Stimulated activated CD4-positive, alpha-beta T cell treated with anti-CD3 and anti-CD28 coated beads, Interleukin-15, amount 100 ng/mL, for 48 hours (primary cell): Measurements from ENCODE around the gene CAMK2G.

Source experiments
- DNase-seq, 2 donors: peaks; one replicate each; pipeline ENCODE4 v3.0.0-alpha.2; 2020; ENCODE audit warnings: low read depth in 2 of 2

CAMK2G gene

GRCh38 chr10:73879296-73880173 lies 5.2 kb upstream of the CAMK2G start:
- DNase-seq = peak; percentile 88 to 93

DNA sequence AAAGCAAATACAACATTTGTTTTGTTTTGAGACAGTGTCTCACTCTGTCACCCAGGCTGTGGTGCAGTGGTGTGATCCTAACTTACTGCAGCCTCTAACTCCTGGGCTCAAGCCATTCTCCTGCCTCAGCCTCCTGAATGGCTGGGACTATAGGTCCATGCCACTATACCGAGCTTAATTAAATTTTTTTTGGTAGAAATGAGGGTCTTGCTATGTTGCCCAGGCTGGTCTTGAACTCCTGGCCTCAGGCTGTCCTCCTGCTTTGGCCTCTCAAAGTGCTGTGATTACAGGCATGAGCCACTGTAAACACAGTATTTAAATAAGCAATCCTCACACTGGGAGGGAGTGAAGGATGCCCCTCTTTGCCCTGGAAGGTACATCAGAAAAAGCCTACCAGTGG lies 4.0 kb upstream of the CAMK2G start:
- no peak for DNase-seq

DNA sequence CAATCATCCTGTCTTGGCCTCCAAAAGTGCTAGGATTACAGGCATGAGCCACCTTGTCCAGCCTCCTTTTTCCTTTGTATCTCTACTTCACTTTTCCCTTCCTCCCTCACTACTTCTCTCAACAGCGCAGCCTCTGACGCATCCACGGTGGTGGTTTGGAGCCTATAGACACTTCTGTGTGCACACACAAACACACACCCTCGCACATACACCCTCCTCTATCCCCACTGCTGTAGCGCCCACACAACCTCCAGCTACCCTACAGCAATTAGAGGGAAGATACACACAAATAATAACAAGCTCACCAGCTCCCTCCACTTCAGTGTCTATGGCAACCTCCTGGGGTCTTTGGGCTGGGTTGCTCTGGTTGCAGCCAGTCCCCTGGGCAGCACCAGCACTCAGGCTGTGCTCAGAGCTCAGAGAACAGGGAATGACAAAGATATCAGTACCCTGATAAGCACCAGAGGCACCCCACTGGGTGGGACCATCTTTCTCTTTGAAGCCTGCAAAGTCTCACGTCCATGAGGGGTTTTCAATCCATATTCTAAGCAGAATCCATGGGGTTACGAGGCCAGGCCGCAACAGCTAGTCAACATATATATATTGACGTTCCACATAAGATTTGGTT lies 3.3 kb upstream of the CAMK2G start:
- DNase-seq = no peak

DNA sequence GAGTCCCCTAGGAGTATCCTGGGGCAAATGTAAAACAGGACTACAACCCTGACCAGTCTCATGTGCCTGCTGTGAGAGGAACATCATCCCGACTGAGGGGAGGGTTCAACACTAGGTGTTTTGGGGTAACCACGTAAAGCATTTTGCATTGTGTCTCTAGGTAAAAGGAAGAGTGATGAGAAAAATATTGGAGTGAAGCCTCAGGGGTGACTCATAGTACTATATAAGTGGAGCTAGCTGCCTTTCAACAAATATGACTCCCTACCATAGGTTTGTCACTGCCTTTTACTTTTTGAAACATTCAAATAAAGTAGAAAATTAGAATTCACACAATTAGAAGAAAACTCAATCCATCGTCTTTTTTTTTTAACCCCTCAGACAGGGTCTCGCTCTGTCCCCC lies 2.6 kb upstream of the CAMK2G start:
- DNase-seq = no peak

- no peak for DNase-seq
Observed at GRCh38 chr10:73876566-73876965, 2.2 kb upstream of the CAMK2G start.

- DNase-seq = no peak
Observed at GRCh38 chr10:73876157-73876556, 1.8 kb upstream of the CAMK2G start.

GRCh38 chr10:73875139-73875475 lies 752 bp upstream of the CAMK2G start:
- DNase-seq = no peak

DNA sequence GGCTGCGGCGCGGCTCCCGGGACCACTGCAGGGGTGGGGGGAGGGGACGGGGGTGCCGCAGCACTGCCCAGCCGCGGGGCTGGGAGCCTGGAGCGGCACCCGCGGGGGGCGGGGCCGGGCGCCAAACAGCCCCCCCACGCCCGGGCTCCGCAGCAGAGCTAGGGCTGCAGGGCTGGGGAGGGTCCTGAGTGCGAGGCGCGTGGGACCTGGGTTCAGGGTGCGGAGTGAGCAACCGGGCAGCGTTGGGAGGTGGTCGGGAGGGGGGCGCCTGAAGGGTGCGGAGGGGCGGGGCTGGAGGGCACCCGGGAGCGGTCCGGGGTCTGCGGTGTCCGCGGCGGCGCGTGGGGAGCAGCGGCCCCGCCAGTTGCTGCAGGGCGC lies 528 bp downstream of the CAMK2G start:
- DNase-seq = no peak

DNA sequence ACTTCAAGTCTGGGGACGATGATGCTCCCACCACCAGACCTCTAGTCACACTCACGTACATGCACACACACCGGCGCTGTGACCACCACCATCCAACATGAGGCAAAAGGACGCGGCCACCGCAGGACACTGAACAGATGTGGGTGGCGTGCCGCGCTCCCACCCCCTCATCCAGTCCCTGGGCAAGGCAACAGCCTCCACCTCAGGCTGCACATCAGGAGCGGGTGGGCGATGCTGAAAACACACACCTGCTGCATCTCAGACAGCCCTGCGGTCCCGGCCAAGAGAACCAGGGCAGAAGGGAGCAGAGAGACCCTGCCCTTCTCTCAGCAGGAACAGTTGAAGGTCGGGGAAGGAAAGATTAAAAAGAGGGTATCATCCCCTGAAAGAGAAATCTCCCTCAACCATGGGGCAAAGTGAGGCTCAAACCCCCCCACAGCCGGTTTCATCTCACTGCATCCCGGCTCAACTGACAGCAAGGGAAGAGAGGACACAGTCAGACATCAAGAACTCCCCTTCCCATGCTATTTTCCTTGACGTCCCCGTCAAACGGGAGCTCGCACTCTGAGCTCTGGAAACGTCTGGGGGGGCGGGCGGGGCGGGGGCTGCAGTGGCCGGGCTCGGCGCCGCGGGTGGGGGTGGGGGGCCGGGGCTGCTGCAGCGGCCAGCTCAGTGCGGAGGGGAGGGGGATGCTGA lies 1.1 kb downstream of the CAMK2G start:
- no peak for DNase-seq

DNA sequence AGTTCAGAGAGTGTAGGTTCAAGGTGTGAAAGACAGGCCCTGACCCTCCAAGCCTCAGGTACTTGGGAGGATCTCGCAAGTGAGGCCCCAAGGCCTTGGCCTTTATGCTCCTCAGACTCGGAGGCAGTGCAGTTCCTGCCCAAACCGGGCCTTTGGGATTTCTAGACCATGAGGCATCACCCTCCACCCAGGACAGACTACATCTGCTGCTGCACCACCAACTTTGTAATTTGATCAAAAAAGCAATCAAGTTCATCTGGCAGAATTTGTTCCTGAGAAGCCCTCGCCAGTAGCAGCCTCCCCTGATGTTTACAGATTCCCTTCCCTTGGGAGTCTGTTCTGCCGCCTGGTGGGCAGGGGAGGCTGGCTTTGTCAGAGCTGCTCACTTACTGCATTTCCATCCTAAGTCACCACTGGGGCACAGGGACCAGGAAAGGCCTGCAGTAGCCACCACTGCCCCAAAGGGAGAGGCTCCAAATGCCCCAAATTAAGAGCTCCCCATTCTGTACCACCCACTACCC lies 2.1 kb downstream of the CAMK2G start:
- DNase-seq = no peak

- no peak for DNase-seq
Observed at GRCh38 chr10:73871295-73872189, 2.8 kb downstream of the CAMK2G start.

DNA sequence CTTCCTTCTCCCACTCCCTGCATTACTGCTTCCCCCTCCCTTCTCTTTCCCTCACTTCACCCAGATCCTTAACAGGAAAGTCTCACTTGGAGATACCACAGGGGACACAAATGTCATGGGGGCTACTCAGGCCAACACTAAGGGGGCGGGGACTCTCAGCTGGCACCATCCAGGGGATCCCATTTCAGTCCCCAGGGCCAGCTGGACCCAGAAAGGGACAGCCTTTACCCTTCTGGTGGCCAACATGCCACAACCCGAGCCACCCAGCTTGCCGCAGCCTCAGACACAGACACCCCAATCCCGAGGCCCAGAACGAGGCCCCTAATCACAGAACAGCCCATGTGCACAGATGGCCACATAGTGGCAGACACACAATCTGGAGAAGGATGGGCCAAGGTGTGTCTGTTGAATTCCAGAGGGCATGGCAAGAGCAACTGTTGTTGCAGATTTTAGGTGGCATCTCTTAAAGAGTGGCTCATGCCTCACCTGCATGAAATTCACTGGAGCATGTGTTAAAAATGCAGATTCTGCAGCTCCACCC lies 5.6 kb downstream of the CAMK2G start:
- DNase-seq = no peak

DNA sequence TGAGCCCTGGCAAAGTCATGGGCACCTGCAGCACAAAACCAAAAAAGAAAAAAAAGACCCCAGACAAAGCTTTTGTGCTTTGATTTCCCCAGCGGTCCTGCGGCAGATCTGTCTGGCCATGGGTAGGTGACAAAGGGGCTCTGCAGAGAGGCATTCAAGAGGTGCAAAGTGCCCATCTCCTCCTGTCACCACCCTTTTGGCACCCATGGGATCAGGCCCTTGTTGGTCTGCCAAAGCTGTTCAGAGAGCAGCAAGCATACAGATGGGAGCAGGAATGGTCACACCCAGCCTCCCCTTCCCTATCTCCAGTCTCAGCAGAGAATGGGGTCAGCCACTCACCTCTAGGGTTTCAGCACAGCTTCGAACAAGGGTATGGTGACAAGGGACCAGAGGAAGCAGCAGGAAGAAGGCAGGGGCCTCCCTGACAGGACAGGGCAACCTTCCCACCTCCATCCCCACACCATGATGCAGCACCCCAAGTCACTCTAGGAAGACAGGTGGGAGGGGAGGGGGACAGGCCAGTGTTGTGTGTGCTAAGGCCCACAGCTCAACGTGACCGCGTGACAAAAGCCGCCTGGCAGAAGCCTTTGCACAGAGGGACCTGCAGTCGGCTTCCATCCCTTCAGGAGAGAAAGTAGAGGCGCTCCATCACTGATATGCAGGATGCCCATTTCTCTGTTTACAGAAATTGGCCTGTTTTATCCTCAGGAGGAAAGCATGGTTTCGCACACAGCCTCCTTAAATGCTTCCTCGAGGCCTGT lies 6.3 kb downstream of the CAMK2G start:
- DNase-seq = no peak

GRCh38 chr10:73867126-73867807 lies 7.1 kb downstream of the CAMK2G start:
- no peak for DNase-seq

- no peak for DNase-seq
Observed at GRCh38 chr10:73866621-73867020, 7.7 kb downstream of the CAMK2G start.

DNA sequence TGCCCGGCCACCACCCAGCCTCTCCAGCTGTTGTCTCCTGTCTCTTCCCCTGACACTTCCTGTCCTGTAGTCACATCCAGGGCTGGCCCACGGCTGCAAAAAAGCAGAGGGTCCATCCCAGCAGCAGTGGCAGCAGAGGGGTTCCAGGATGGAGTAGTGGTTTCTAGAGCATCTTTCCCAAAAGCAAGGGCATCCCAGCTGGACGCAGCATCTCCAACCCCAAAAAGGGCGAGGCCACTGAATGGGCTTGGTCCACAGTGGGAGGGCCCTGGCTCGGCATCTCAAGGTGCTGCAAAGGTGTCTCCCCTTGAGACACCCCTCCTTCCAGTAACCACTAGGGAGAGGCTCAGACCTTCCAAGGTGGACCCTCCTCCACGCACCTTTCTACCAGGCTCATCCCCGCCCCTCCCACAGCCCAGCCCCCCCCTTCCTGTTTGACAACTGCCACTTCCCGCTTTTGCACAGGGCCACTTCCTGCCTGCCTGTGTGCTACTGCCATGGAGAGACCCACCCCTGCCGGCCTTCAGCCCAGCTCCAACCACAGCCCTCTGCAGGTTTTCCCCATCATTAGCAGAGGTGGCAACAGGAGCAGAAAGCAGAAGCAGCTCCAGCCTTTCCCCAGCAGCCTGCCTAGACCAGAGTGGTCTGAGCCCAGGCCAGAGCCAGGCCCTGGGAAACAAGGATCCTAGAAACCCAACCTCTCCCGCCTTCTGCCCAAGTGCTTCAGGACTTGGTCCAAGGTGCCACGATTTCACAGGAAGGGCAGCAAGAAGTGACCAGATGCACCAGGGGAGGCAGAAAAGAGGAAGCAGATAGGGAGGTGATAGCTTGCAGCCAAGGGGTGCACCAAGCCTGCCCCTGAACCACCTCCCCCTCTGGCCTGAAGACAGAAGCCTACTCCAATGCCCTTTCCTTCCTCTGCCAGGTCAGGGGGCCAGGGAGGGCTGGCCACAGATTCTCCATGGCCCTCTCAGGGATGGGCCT lies 8.6 kb downstream of the CAMK2G start:
- DNase-seq = peak; percentile 23 to 33

DNA sequence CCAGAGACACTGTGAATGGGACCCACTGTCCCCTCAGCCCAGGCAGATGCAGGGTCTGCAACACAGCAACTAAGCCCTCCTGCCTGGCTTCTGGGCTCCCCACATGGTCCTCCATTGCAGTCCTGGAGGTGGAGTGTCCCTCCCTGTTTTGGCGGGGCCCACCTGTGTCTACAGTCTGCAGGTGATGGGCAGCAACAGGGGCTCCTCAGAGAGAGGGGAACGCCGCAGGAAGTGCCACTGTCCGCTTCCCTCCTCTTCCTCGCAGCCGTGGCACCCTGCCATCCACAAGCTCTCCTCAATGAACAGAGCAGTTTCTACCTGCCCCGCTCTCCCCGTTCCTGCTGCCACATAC lies 9.3 kb downstream of the CAMK2G start:
- no peak for DNase-seq

DNA sequence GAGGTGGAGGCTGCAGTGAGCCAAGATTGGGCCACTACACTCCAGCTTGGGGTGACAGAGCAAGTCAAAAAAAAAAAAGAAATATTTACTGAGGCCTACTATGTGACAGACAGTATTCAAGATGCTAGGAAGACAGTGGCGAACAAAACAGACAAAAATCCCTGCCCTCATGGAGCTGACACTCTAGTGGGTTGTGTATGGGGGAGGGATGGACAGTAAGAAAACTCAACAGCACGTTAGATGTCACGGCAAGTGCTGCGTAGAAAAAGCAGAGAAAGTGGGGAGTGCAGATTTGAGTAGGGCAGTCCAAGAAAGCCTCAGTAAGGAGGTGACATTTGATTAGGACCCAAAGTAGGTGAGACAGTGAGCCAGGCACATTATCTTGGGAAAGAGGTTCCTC lies 10.1 kb downstream of the CAMK2G start:
- DNase-seq = no peak
